Gastrocnemius medialis (tissue), 4 donors: Measurements from ENCODE around the gene DIP2B. TPM values are rescaled to one million over a fixed set of nuclear protein-coding genes. Genes with fewer than 3 reads are reported as not detected.

Experiments
- ATAC-seq, 2 donors: fragments of 150-250 bp; one replicate each; pipeline ENCODE4 v1.9.1; 2016
- DNase-seq, 2 donors: peaks; one replicate each; pipeline ENCODE4 v3.0.0-alpha.2; 2019
- H3K27ac ChIP-seq, 4 donors: fragments of 200-600 bp; sonication (generic); 1 replicate in 1 of 4; 2 replicates in 3 of 4; pipeline ENCODE4 v1.5.1; 2016 to 2018; ENCODE audit warnings: mild to moderate bottlenecking in 2 of 4, moderate library complexity in 1 of 4
- H3K27me3 ChIP-seq, 3 donors: fragments of 200-600 bp; sonication (generic) in 2 of 3; 1 replicate in 1 of 3; 2 replicates in 2 of 3; pipeline versions ENCODE4 v1.5.1 to v1.6.0; 2016 to 2019; ENCODE audit warnings: mild to moderate bottlenecking in 1 of 3, moderate library complexity in 1 of 3
- H3K36me3 ChIP-seq, 2 donors: fragments of 200-600 bp; sonication (generic) in 1 of 2; one replicate each; pipeline ENCODE4 v1.5.1; 2017 to 2018
- H3K4me1 ChIP-seq, 2 donors: fragments of 200-600 bp; sonication (generic) in 1 of 2; one replicate each; pipeline ENCODE4 v1.5.1; 2016 to 2017; ENCODE audit warnings: mild to moderate bottlenecking in 2 of 2
- H3K4me3 ChIP-seq, 4 donors: fragments of 200-600 bp; sonication (generic) in 3 of 4; 1 replicate in 1 of 4; 2 replicates in 3 of 4; pipeline ENCODE4 v1.5.1; 2016 to 2019; ENCODE audit warnings: mild to moderate bottlenecking in 2 of 4
- H3K9me3 ChIP-seq, 3 donors: fragments of 200-600 bp; sonication (generic) in 2 of 3; 1 replicate in 1 of 3; 2 replicates in 2 of 3; pipeline ENCODE4 v1.5.1; 2016 to 2019
- POLR2A ChIP-seq, 2 donors: fragments of 450-650 bp; IDR thresholded peaks; one replicate each; pipeline ENCODE4 v1.6.1; 2017; ENCODE audit warnings: antibody characterized with exemption in 2 of 2, mild to moderate bottlenecking in 2 of 2, moderate library complexity in 2 of 2
- in situ Hi-C, 4 donors: fragments of 200-750 bp; cut with MboI; loops; one replicate each; pipeline versions ENCODE4 v1.15.0 to v1.8.0; 2017; ENCODE audit warnings: low sequenced_read_pairs in 4 of 4
- intact Hi-C: fragments of 100-400 bp; cut with DNase I; formaldehyde crosslinking; loops from one replicate; pipeline ENCODE4 v1.15.1; 2023; ENCODE audit warnings: low total_unique reads
- total RNA-seq, 4 donors: library from RNA; depleted of rRNA; stranded (reverse); fragments of >200 nt; gene quantifications; one replicate each; pipeline versions ENCODE4 v1.1.0 to v1.2.3, GENCODE V29; 2016
- TF ChIP-seq, protein P1 (sequence below), 5 experiments: fragments of 450-650 bp in 3 of 5; fragments of 200-600 bp in 2 of 5; sonication (generic) in 2 of 5; IDR thresholded peaks in 4 of 5; conservative IDR thresholded peaks in 1 of 5; 1 replicate in 4 of 5; 2 replicates in 1 of 5; pipeline ENCODE4 v1.5.1; 2016 to 2019; ENCODE audit warnings: antibody characterized with exemption in 5 of 5, mild to moderate bottlenecking in 3 of 5, moderate library complexity in 3 of 5

The DIP2B gene
- total RNA-seq, 4 donors from 2014 or later: 11.5 to 15.2 (median 12.2) TPM

- in situ Hi-C loops (no loop called here), intact Hi-C loops (no loop called here)
- H3K9me3 ChIP-seq: no peaks in the 10 kb centered on the region
- no peaks in the 10 kb centered on the region for H3K27me3 ChIP-seq
- no peak overlapping the region for H3K4me3 ChIP-seq
- DNase-seq (no peak), ATAC-seq (no peak)
- peak overlapping the region in 2 of 4 donors; percentile 47 to 63 for H3K27ac ChIP-seq
- no peaks in the 10 kb centered on the region for H3K36me3 ChIP-seq
- TF ChIP-seq, protein P1, sequence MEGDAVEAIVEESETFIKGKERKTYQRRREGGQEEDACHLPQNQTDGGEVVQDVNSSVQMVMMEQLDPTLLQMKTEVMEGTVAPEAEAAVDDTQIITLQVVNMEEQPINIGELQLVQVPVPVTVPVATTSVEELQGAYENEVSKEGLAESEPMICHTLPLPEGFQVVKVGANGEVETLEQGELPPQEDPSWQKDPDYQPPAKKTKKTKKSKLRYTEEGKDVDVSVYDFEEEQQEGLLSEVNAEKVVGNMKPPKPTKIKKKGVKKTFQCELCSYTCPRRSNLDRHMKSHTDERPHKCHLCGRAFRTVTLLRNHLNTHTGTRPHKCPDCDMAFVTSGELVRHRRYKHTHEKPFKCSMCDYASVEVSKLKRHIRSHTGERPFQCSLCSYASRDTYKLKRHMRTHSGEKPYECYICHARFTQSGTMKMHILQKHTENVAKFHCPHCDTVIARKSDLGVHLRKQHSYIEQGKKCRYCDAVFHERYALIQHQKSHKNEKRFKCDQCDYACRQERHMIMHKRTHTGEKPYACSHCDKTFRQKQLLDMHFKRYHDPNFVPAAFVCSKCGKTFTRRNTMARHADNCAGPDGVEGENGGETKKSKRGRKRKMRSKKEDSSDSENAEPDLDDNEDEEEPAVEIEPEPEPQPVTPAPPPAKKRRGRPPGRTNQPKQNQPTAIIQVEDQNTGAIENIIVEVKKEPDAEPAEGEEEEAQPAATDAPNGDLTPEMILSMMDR (IDR thresholded peaks at IDR 0.05 in 4 of 5, conservative IDR thresholded peaks at IDR 0.05 in 1 of 5): no peak
- TF ChIP-seq POLR2A (IDR thresholded peaks at IDR 0.05): no peak
- H3K4me1 ChIP-seq: peaks cover 38 to 57% of the 10 kb centered on the region in 2 donors
Observed at GRCh38 chr12:50569321-50569720, 64.5 kb downstream of the DIP2B start.

DNA sequence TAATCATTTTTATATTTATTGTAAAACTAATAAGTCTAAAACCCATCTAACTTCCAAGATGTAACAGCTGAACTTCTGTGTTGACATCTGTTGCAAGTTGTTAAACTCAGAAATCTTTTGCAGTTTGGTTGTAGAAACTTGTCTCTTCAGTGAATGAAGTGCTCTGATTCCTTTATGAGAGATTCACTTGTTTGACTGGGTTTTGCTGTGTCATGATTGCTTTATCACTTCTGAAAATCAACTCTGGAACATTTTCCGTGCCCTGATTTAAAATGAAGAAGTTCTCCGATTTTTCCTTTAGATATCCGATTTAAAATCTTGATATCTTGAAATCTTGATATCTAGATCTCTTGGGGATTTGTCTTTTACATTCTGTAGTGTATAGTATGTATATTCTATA, 65.1 kb downstream of the DIP2B start:
- DNase-seq: no peak

GRCh38 chr12:50571786-50572185, 67.0 kb downstream of the DIP2B start:
- Histone ChIP-seq H3K27me3 (no peaks in the 10 kb centered on the region), H3K4me1 (peaks cover 56 to 65% of the 10 kb centered on the region in 2 donors), H3K9me3 (no peaks in the 10 kb centered on the region), H3K4me3 (no peak overlapping the region), H3K36me3 (no peaks in the 10 kb centered on the region), H3K27ac (peak overlapping the region in 1 of 4 donors; percentile 9)
- intact Hi-C loops: no loop called here
- in situ Hi-C loops: no loop called here
- ATAC-seq (no peak), DNase-seq (no peak)
- no peak for TF ChIP-seq POLR2A (IDR thresholded peaks at IDR 0.05)
- TF ChIP-seq, protein P1 (IDR thresholded peaks at IDR 0.05 in 4 of 5, conservative IDR thresholded peaks at IDR 0.05 in 1 of 5): no peak

More for the DNA sequence above, 65.1 kb downstream of the DIP2B start:
- Histone ChIP-seq H3K9me3 (no peaks in the 10 kb centered on the region), H3K27me3 (no peaks in the 10 kb centered on the region), H3K36me3 (no peaks in the 10 kb centered on the region), H3K27ac (peak overlapping the region; percentile 8 to 50 (median 20)), H3K4me1 (peaks cover 44 to 58% of the 10 kb centered on the region in 2 donors), H3K4me3 (no peak overlapping the region)
- intact Hi-C loops (no loop called here), in situ Hi-C loops (no loop called here)
- ATAC-seq: no peak
- no peak for TF ChIP-seq POLR2A (IDR thresholded peaks at IDR 0.05)
- TF ChIP-seq, protein P1 (IDR thresholded peaks at IDR 0.05 in 4 of 5, conservative IDR thresholded peaks at IDR 0.05 in 1 of 5): no peak

DNA sequence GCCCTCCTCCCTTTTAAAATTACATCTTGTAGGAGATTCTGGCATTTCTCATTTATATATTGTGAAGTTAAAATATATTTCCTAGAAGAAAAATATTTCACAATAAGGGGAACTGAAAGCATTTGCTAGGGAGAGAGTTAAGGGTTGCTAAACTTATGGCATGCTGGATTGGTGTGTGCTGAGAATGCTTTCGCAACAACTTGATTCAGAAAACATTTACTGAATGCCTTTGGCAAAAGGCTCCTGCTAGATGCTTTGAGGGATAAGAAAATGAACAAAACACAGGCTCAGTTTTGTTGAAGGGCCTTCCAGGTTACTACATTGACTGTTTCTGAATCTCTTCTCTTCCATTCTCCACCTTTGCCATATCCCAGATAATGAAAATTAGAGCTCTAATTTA, 67.5 kb downstream of the DIP2B start:
- H3K9me3 ChIP-seq: no peaks in the 10 kb centered on the region
- TF ChIP-seq, protein P1 (IDR thresholded peaks at IDR 0.05 in 4 of 5, conservative IDR thresholded peaks at IDR 0.05 in 1 of 5): no peak
- TF ChIP-seq POLR2A (IDR thresholded peaks at IDR 0.05): no peak
- no peak overlapping the region for H3K4me3 ChIP-seq
- intact Hi-C loops (no loop called here), in situ Hi-C loops (no loop called here)
- H3K27me3 ChIP-seq: no peaks in the 10 kb centered on the region
- H3K27ac ChIP-seq: peak overlapping the region in 1 of 4 donors; percentile 19
- H3K36me3 ChIP-seq: no peaks in the 10 kb centered on the region
- DNase-seq: peak in 1 of 2 donors; percentile 27
- ATAC-seq: peak; percentile 90 to 94
- peaks cover 56 to 65% of the 10 kb centered on the region in 2 donors for H3K4me1 ChIP-seq

GRCh38 chr12:50572760-50573159, 68.0 kb downstream of the DIP2B start:
- Histone ChIP-seq H3K27me3 (no peaks in the 10 kb centered on the region), H3K4me3 (no peak overlapping the region), H3K27ac (peak overlapping the region in 2 of 4 donors; percentile 19 to 21), H3K4me1 (peaks cover 56 to 64% of the 10 kb centered on the region in 2 donors), H3K36me3 (no peaks in the 10 kb centered on the region), H3K9me3 (no peaks in the 10 kb centered on the region)
- DNase-seq (no peak), ATAC-seq (peak in 1 of 2 donors; percentile 38)
- TF ChIP-seq, protein P1 (IDR thresholded peaks at IDR 0.05 in 4 of 5, conservative IDR thresholded peaks at IDR 0.05 in 1 of 5): no peak
- no peak for TF ChIP-seq POLR2A (IDR thresholded peaks at IDR 0.05)
- in situ Hi-C loops: no loop called here
- intact Hi-C loops: no loop called here
